DMS114 treated with DMSO at 0.1 percent for 48 hours (cell line): ENCODE results near the gene EHMT1.
A peak's percentile ranks its signal among the peaks of the same experiment; 100 is the strongest.
"Not testable (repeated sequence)": the region's sequence is repeated elsewhere in the genome, so short reads cannot be mapped to it uniquely, and the experiment has no call there.

Experiments used
- DNase-seq: peaks from one replicate; lab custom pipeline; 2025; ENCODE audit not compliant: unreplicated experiment; lab: John Stamatoyannopoulos, UW

The EHMT1 gene

DNA sequence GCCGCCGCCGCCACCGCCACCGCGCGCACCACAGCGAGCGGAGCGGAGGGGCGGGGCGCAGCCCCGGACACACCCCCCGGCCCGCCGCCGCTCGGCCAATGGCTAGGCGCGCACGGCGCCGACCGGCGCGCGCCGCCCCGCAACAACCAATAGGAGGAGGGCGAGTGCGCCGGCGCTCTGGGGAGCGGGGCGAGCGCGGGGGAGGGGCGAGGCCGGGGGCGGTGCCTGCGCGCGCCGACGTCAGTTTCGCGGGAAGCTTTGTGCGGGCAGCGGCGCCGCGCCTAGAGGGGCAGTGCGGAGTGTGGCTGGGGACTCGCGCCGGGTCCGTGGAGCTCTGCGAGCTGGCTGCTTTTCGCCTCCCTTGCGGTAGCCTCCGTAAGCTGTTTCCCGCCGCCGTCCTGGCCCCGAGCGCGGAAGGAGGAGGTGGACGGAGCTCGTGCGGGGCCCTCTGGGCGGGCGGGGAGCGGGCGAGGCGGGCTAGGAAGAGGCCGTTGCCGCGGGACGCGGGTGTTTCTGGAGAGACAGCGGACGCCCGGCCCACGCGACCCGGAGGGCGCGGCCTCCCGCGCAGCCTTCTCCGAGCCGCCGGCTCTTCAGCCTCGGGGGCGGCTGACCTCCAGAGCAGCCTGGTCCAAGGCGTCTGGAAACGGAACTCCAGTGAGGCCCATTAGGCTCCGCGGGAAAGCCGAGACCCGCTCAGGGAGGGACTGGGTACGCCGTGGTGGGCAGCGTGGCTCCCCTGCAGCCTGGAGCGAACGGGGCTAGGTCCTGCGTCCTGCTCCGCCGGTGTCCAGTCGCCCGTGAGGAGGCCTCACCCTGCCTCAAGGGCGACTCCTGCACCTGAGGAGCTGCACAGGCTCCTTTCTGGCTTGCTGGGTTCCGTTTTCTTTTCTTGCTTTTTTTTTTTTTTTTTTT is 28.1 kb upstream of the EHMT1 start, which contains the start of gene ZMYND19:
ZMYND19 (minus strand) TSS at position 44 of the 915 bp plus-strand sequence. CDS start 249 bp downstream, outside the sequence.
- DNase-seq = peak; percentile 64

DNA sequence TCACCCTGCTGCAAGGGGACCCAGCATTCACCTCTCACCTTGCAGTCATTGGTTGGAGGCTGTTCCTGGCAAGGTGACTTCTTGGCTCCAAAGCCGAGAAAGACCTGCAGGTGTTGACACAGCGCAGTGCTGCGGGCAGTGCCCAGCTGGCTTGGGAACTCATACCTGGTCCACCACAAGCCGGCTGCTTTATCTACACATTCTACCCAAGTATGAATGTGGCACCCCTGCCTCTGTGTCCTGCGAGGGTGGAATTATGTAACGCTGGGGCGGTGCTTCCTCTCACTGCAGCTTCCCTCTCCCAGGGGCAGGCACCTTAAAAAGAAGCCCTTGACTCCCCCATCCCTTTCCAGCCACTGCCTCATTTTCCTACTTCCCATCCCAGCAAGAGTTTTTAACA is 26.0 kb upstream of the EHMT1 start:
- DNase-seq = no peak

DNA sequence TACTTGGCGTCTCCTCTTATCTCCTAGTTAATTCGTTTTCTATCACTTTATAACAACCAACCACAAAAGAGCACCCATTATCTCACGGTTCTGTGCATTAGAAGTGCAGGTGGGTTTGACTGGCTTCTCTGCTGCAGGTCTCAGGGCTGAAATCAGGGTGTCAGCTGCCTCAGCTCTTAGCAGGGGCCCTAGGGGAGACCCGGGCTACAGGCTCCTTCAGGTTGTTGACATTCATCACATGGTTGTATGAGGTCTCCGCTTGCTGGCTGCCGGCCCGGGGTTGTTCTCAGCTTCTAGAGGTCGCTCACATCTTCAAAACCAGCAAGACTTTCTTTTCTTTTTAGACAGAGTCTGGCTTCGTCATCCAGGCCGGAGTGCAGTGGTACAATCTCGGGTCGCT is 25.6 kb upstream of the EHMT1 start:
- no peak for DNase-seq

DNA sequence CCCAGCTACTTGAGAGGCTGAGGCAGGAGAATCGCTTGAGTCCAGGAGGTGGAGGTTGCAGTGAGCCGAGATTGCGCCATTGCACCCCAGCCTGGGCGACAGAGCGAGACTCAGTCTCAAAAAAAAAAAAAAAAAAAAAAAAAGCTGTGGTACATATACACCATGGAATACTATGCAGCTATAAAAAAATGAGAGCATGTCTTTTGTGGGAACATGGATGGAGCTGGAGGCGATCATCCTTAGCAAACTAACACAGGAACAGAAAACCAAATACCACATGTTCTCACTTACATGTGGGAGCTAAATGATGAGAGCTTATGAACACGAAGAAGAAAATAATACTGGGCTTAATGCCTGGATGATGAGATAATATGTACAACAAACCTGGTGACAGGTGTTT is 22.2 kb upstream of the EHMT1 start:
- not testable (repeated sequence) for DNase-seq

GRCh38 chr9:137598943-137599342 is 19.9 kb upstream of the EHMT1 start:
- DNase-seq = no peak

- DNase-seq = no peak
Measured at GRCh38 chr9:137602661-137603060, 16.1 kb upstream of the EHMT1 start.

DNA sequence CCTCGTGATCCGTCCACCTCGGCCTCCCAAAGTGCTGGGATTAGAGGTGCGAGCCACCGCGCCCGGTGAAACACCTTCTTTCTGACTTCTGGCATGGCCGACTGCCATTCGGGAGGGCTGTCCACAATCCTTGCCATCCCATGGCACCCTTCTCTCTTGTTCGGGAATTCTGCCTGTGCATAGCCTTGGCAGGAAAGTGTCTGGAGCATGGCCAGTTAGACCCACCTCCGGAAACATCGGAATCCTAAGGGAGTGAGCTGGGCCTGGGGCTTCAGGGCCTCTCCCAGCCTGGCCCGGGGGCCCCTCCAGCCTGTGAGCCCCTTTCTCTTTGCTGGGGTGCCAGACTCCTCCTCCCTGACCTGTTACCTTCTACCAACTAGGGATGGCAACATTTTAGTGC is 14.9 kb upstream of the EHMT1 start:
- no peak for DNase-seq

DNA sequence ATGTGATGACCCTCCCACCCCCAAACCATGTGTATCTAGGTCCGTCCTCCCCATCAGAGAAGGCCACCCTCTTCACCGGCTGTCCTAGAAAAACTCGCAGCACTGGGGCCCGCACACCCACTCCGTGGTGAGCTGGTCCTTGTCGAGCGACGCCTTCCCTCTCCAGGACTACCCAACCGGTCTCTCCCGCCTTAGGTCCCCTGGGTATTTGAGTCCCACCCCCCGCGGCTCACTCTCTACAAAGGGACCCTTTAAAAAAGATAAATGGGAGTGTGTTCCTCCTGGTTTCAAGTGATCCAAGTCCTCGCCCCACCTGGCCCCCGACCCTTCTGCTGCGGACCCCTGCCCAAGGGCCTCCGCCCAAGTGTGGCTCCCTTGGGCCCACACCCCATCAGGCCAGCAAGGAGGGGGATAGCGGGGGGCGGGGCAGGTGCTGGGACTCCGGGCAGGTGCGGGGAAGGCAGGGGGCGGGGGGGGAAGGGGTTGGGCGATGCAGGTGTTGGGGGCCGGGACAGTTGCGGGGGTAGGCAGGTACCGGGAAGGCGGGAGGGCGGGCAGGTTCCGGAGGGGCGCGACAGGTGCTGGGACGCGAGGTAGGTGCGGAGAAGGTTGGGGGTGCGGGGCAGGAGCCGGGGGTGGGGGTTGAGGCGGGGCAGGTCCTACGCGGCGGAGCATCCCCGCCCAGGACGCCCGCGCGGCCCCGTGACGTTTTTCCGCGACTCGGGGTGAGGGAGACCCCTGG is 14.3 kb upstream of the EHMT1 start:
- DNase-seq = no peak

- DNase-seq = peak; percentile 38
Measured at GRCh38 chr9:137605121-137606004, 13.4 kb upstream of the EHMT1 start, which contains the start of gene ARRDC1. TSS of gene ARRDC1 (plus strand) at chr9:137605686. CDS start at chr9:137605718, 32 bp downstream.

DNA sequence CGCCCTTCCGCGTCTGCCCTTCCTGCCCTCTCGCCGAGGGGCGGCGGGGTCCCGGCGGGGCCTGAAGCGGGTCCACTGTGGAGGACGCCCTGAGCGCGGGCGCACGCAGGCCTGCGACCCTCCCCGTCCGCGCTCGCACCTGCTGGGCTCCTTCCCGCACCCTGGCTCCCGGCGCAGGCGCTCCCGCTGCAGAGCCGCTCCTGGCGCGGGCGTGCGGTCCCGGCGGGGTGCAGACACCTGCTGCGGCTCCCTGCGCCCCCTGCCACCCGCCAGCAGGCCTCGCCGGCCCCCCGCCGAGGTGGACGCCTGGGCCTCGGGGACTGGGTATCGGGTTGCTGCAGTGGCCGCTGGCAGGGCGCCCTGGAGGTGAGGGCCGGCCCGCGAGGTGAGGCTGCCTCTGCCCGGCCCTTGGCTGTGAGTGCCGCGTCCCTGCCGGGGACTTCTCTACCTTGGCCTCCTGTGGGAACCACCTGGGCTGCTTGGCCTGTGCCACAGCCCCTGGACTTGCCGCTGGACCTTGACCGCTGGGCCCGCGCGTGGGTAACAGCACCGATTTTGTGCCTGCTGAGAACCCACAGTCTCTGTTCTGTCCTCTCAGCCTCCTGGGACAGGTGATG is 12.7 kb upstream of the EHMT1 start:
- no peak for DNase-seq

GRCh38 chr9:137606734-137607138 is 12.1 kb upstream of the EHMT1 start:
- no peak for DNase-seq

- no peak for DNase-seq
Measured at GRCh38 chr9:137607141-137607857, 11.5 kb upstream of the EHMT1 start.

- no peak for DNase-seq
Measured at GRCh38 chr9:137610944-137611343, 7.9 kb upstream of the EHMT1 start.

DNA sequence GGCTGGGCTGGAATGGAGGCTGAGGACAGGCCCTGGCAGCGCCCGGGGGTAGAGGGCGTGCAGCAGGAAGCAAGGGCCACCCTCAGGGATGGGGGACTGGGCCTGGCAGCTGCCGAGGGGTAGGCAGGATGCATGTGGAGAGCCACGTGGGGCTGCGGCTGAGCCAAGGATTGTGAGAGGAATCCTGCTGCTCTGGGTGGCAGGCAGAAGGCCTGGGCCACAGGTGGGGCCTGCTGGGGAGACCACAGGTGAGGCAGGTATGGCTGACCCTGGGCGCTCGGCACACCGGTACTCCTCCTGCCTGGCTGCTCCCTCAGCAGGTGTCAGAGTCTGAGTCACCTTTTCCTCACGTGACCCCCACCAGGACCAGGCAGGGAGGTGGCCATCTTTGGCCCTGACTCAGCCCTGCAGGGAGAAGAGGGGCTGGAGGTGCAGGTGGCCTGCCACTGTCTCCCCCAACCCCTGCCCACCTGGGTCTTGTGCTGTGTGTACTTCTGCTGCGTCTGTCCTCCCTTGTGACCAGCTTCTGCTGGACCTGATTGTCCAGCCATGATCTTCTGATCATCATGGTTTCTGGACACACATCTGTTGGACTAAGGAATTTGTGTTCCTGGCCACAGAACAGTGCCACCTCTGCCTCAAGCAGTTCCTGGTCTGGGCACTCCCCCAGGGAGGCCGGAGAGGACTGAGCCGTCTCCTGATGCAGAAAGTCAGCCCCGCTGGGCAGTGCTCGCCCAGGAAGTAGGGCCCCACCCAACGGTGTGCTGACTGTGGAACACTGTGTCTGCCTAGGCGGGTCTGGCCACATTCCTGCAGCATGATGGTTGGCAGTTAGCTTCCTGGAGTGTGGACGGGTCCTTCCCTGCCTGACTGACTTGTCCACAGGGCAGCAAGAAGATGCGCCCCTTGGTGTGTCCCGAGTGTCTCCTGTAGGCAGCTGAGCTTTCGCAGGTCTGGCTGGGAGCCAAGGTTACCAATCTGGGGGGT is 6.9 kb upstream of the EHMT1 start:
- no peak for DNase-seq

- DNase-seq = no peak
Measured at GRCh38 chr9:137612741-137613142, 6.1 kb upstream of the EHMT1 start.

DNA sequence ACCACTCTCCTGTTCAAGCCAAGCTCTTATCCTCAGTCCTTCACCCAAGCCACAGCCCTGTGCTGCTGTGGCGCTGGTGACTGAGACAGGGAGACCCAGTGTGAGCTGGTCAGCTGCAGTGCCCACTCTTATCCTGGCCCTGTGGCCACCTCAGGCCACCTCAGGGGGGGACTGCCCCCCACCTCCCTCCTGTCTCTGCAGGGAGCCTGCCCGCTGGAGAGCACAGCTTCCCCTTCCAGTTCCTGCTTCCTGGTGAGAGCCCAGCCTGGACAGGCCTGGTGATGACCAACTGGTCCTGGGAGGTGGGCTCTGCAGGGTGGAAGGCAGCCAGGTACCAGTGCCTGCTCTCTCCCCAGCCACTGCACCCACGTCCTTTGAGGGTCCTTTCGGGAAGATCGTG is 5.5 kb upstream of the EHMT1 start:
- no peak for DNase-seq

GRCh38 chr9:137613738-137614523 is 4.9 kb upstream of the EHMT1 start:
- no peak for DNase-seq
